Measurements from ENCODE around the gene PPFIBP1.

DNA sequence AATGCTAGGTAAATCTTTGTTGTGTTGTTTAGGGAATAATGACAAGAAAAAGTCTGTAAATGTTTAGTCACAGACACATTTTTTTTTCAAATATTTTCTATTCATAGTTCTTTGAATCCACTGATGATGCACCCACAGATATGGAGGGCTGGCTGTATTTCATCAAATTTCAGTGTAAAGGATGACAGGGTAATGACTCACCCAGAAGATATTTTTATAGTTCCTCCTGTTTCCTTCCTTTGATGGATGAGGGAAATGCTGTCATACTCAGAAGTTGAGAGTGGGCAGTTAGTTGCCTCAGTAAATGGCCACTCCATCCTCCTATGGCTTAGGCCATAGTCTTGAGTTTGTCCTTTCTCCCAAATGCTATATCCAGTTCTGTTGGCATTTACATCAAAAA is 95.3 kb downstream of the PPFIBP1 start:
- TF ChIP-seq POLR2AphosphoS5 (IDR thresholded peaks at IDR 0.05; ENCODE audit: low read depth, low read length): no peak
- no peak for TF ChIP-seq POLR2A (IDR thresholded peaks at IDR 0.05; ENCODE audit: low read depth, low read length)
- TF ChIP-seq TAF1 (IDR thresholded peaks at IDR 0.05; ENCODE audit: borderline replicate concordance, low read depth, low read length): no peak

All from GM12892 (cell line).